ENCODE data around the gene TNNI2. TPM values are rescaled to one million over a fixed set of nuclear protein-coding genes. Genes with fewer than 3 reads are reported as not detected.

The TNNI2 gene
- total RNA-seq, 2 donors from 2014 or later, result not detected

- no peak for DNase-seq (ENCODE audit: low spot score in 2 of 2)
- H3K27ac Mint-ChIP-seq, result no peak overlapping the region
- ATAC-seq, result no peak
- no peaks in the 10 kb centered on the region for H3K9me3 Mint-ChIP-seq
- H3K36me3 Mint-ChIP-seq, result no peaks in the 10 kb centered on the region
Observed at GRCh38 chr11:1839204-1839923, 583 bp downstream of the TNNI2 start.

GRCh38 chr11:1839924-1840779 is 1.4 kb downstream of the TNNI2 start:
- Mint-ChIP-seq H3K36me3 (no peaks in the 10 kb centered on the region), H3K27ac (no peak overlapping the region), H3K9me3 (no peaks in the 10 kb centered on the region)
- DNase-seq (ENCODE audit: low spot score in 2 of 2) (no peak), ATAC-seq (no peak)

- H3K36me3 Mint-ChIP-seq, result no peaks in the 10 kb centered on the region
- no peak for ATAC-seq
Observed at GRCh38 chr11:1840780-1841480, 2.1 kb downstream of the TNNI2 start.

GRCh38 chr11:1841511-1842148 is 2.8 kb downstream of the TNNI2 start:
- no peak overlapping the region for H3K27ac Mint-ChIP-seq
- no peaks in the 10 kb centered on the region for H3K9me3 Mint-ChIP-seq
- no peak for ATAC-seq
- no peak for DNase-seq (ENCODE audit: low spot score in 2 of 2)
- H3K36me3 Mint-ChIP-seq, result no peaks in the 10 kb centered on the region

More at GRCh38 chr11:1840780-1841480, 2.1 kb downstream of the TNNI2 start:
- H3K9me3 Mint-ChIP-seq, result no peaks in the 10 kb centered on the region
- H3K27ac Mint-ChIP-seq, result no peak overlapping the region
- no peak for DNase-seq (ENCODE audit: low spot score in 2 of 2)

GRCh38 chr11:1842149-1843097 is 3.6 kb downstream of the TNNI2 start:
- Mint-ChIP-seq H3K9me3 (no peaks in the 10 kb centered on the region), H3K27ac (no peak overlapping the region), H3K36me3 (no peaks in the 10 kb centered on the region)
- no peak for DNase-seq (ENCODE audit: low spot score in 2 of 2)
- no peak for ATAC-seq

- no peaks in the 10 kb centered on the region for H3K36me3 Mint-ChIP-seq
- DNase-seq (ENCODE audit: low spot score in 2 of 2), result no peak
- H3K27ac Mint-ChIP-seq, result no peak overlapping the region
- ATAC-seq, result no peak
- H3K9me3 Mint-ChIP-seq, result no peaks in the 10 kb centered on the region
Observed at GRCh38 chr11:1843098-1843473, 4.3 kb downstream of the TNNI2 start.

- H3K9me3 Mint-ChIP-seq, result no peaks in the 10 kb centered on the region
- no peaks in the 10 kb centered on the region for H3K36me3 Mint-ChIP-seq
- peak overlapping the region in 1 of 2 donors; percentile 84 for H3K27ac Mint-ChIP-seq
- no peak for ATAC-seq
- DNase-seq (ENCODE audit: low spot score in 2 of 2), result no peak
Observed at GRCh38 chr11:1843796-1844195, 5.0 kb downstream of the TNNI2 start.

- DNase-seq (ENCODE audit: low spot score in 2 of 2) (peak in 1 of 2 donors; percentile 76), ATAC-seq (peak; percentile 33 to 87)
- H3K36me3 Mint-ChIP-seq, result no peaks in the 10 kb centered on the region
- no peaks in the 10 kb centered on the region for H3K9me3 Mint-ChIP-seq
- peak overlapping the region; percentile 75 to 84 for H3K27ac Mint-ChIP-seq
Observed at GRCh38 chr11:1844221-1845094, 5.7 kb downstream of the TNNI2 start.

GRCh38 chr11:1845095-1845429 is 6.3 kb downstream of the TNNI2 start:
- Mint-ChIP-seq H3K27ac (peak overlapping the region; percentile 75 to 84), H3K9me3 (no peaks in the 10 kb centered on the region), H3K36me3 (no peaks in the 10 kb centered on the region)
- ATAC-seq (peak in 1 of 2 donors; percentile 39), DNase-seq (ENCODE audit: low spot score in 2 of 2) (no peak)

GRCh38 chr11:1845561-1846452 is 7.0 kb downstream of the TNNI2 start:
- peak in 1 of 2 donors; percentile 61 for ATAC-seq
- no peaks in the 10 kb centered on the region for H3K9me3 Mint-ChIP-seq

GRCh38 chr11:1846453-1846932 is 7.7 kb downstream of the TNNI2 start:
- Mint-ChIP-seq H3K9me3 (no peaks in the 10 kb centered on the region), H3K27ac (peak overlapping the region; percentile 45 to 70), H3K36me3 (no peaks in the 10 kb centered on the region)
- no peak for ATAC-seq
- DNase-seq (ENCODE audit: low spot score in 2 of 2), result no peak

More at GRCh38 chr11:1845561-1846452, 7.0 kb downstream of the TNNI2 start:
- Mint-ChIP-seq H3K27ac (peak overlapping the region; percentile 75 to 84), H3K36me3 (no peaks in the 10 kb centered on the region)
- no peak for DNase-seq (ENCODE audit: low spot score in 2 of 2)

- H3K9me3 Mint-ChIP-seq, result no peaks in the 10 kb centered on the region
- ATAC-seq (no peak), DNase-seq (ENCODE audit: low spot score in 2 of 2) (no peak)
- no peaks in the 10 kb centered on the region for H3K36me3 Mint-ChIP-seq
- H3K27ac Mint-ChIP-seq, result peak overlapping the region in 1 of 2 donors; percentile 45
Observed at GRCh38 chr11:1847006-1847735, 8.4 kb downstream of the TNNI2 start.

- Mint-ChIP-seq H3K9me3 (no peaks in the 10 kb centered on the region), H3K27ac (peak overlapping the region in 1 of 2 donors; percentile 13), H3K36me3 (peaks cover 2 to 4% of the 10 kb centered on the region in 2 donors)
- no peak for ATAC-seq
- DNase-seq (ENCODE audit: low spot score in 2 of 2), result no peak
Observed at GRCh38 chr11:1847926-1848639, 9.3 kb downstream of the TNNI2 start.
